ENCODE measurements around the gene MYH7B. TPM values are rescaled to one million over a fixed set of nuclear protein-coding genes. Genes with fewer than 3 reads are reported as not detected.

MYH7B gene
- total RNA-seq, 1 experiment from 2014 or later, result 0.74 TPM

DNA sequence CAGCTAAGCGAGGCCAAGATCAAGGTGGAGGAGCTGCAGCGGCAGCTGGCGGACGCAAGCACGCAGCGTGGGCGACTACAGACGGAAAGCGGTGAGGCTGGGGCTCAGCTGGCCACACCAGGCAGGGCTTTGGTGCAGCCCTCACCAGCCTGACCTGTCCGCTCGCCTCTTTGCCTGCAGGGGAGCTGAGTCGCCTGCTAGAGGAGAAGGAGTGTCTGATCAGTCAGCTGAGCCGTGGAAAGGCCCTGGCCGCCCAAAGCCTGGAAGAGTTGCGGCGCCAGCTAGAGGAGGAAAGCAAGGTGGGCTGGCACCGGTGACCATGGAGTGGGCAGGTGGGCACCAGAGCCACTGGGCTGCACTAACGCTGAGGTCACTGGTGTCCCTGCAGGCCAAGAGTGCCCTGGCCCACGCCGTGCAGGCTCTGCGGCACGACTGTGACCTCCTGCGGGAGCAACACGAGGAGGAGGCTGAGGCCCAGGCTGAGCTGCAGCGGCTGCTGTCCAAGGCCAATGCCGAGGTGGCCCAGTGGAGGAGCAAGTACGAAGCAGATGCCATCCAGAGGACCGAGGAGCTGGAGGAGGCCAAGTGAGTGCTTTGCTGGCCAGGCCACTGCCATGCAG, 42.8 kb downstream of the MYH7B start:
- Histone ChIP-seq H2AFZ (ENCODE audit: low read depth, low read length, poor library complexity, severe bottlenecking) (no peak overlapping the region), H3K27ac (ENCODE audit: low read depth, low read length) (no peak overlapping the region), H3K4me1 (ENCODE audit: control insufficient read depth in 1 of 2, insufficient read depth in 2 of 2, low read length in 2 of 2) (no peaks in the 10 kb centered on the region), H3K4me3 (replicated peaks in 1 of 2; ENCODE audit: low read depth in 1 of 2, low read length in 2 of 2) (no peak overlapping the region), H3K79me2 (ENCODE audit: insufficient read depth, low read length) (no peaks in the 10 kb centered on the region), H3K9me3 (ENCODE audit: control insufficient read depth in 1 of 2, insufficient read depth in 1 of 2, low read depth in 1 of 2, low read length in 2 of 2) (no peaks in the 10 kb centered on the region), H3K36me3 (ENCODE audit: control insufficient read depth in 1 of 2, insufficient read depth in 2 of 2, low read length in 2 of 2) (peaks cover 2 to 6% of the 10 kb centered on the region in 2 experiments; a peak in 2 of 4 replicates), H4K20me1 (ENCODE audit: insufficient read depth) (no peaks in the 10 kb centered on the region), H3K4me2 (ENCODE audit: low read length) (no peak overlapping the region), H3K9ac (ENCODE audit: low read length) (no peak overlapping the region), H3K27me3 (ENCODE audit: insufficient read depth, low read length) (no peaks in the 10 kb centered on the region), H3K9me2 (ENCODE audit: insufficient read depth) (no peaks in the 10 kb centered on the region)
- RAD21 ChIA-PET (ENCODE audit: low non-redundant PET in 1 of 2, low total read pairs in 2 of 2, uncharacterized antibody in 2 of 2, unreplicated experiment in 2 of 2), result no interaction called here
- ATAC-seq (no peak), DNase-seq (ENCODE audit: low read depth, low spot score) (no peak)
- POLR2A ChIA-PET, result interaction anchor here (1.0 kb wide), 1 partner anchor 125 kb away, joined by 3 read pairs; no protein-coding TSS in a partner anchor
- TF ChIP-seq MAX (IDR thresholded peaks at IDR 0.05) (no peak), REST (IDR thresholded peaks at IDR 0.05; ENCODE audit: low read depth) (no peak)
- no TSS peak for BruUV-seq (replicated peaks)
- CTCF ChIA-PET, result interaction anchor here (1.0 kb wide), 2 partner anchors 32 to 124 kb away, joined by 3 read pairs; no protein-coding TSS in a partner anchor
- intact Hi-C loops (cut with micrococcal nuclease), result no loop called here

- no peak for TF ChIP-seq MAX (IDR thresholded peaks at IDR 0.05)
- no TSS peak for BruUV-seq (replicated peaks)
- H3K4me2 ChIP-seq (ENCODE audit: low read length), result no peak overlapping the region
- no peaks in the 10 kb centered on the region for H3K9me2 ChIP-seq (ENCODE audit: insufficient read depth)
- RAD21 ChIA-PET (ENCODE audit: low non-redundant PET in 1 of 2, low total read pairs in 2 of 2, uncharacterized antibody in 2 of 2, unreplicated experiment in 2 of 2), result no interaction called here
- H2AFZ ChIP-seq (ENCODE audit: low read depth, low read length, poor library complexity, severe bottlenecking), result no peak overlapping the region
- no peaks in the 10 kb centered on the region for H4K20me1 ChIP-seq (ENCODE audit: insufficient read depth)
- no peak overlapping the region for H3K27ac ChIP-seq (ENCODE audit: low read depth, low read length)
- no peaks in the 10 kb centered on the region for H3K9me3 ChIP-seq (ENCODE audit: control insufficient read depth in 1 of 2, insufficient read depth in 1 of 2, low read depth in 1 of 2, low read length in 2 of 2)
- H3K27me3 ChIP-seq (ENCODE audit: insufficient read depth, low read length), result no peaks in the 10 kb centered on the region
- ATAC-seq (no peak), DNase-seq (ENCODE audit: low read depth, low spot score) (no peak)
- H3K4me1 ChIP-seq (ENCODE audit: control insufficient read depth in 1 of 2, insufficient read depth in 2 of 2, low read length in 2 of 2), result no peaks in the 10 kb centered on the region
- POLR2A ChIA-PET, result interaction anchor here (1.0 kb wide), 1 partner anchor 125 kb away, joined by 3 read pairs; no protein-coding TSS in a partner anchor
- no peak overlapping the region for H3K9ac ChIP-seq (ENCODE audit: low read length)
- CTCF ChIA-PET, result interaction anchor here (1.0 kb wide), 1 partner anchor 33 kb away, joined by 3 read pairs; no protein-coding TSS in a partner anchor
- H3K4me3 ChIP-seq (replicated peaks in 1 of 2; ENCODE audit: low read depth in 1 of 2, low read length in 2 of 2), result no peak overlapping the region
- intact Hi-C loops (cut with micrococcal nuclease), result no loop called here
- peaks cover 4 to 6% of the 10 kb centered on the region in 2 experiments; a peak in 2 of 4 replicates for H3K36me3 ChIP-seq (ENCODE audit: control insufficient read depth in 1 of 2, insufficient read depth in 2 of 2, low read length in 2 of 2)
- H3K79me2 ChIP-seq (ENCODE audit: insufficient read depth, low read length), result no peaks in the 10 kb centered on the region
Observed at GRCh38 chr20:34999021-34999451, 43.4 kb downstream of the MYH7B start.
